Astrocyte of the cerebellum (primary cell): ENCODE measurements around the gene TDRD10.

Experiments
- DNase-seq: peaks from one replicate; pipeline ENCODE4 v3.0.0-alpha.2; 2011; ENCODE audit warnings: low read depth
- H3K4me3 ChIP-seq: 2 replicates; pipeline ENCODE4 v1.5.1; 2011; ENCODE audit warnings: mild to moderate bottlenecking, low read depth, low read length, moderate library complexity
- in situ Hi-C: cut with HindIII; loops from 2 replicates; pipeline ENCODE4 v1.10.0; 2017; ENCODE audit warnings: low sequenced_read_pairs
- TF ChIP-seq, protein P1 (sequence below): IDR thresholded peaks from 2 replicates; pipeline ENCODE4 v1.5.1; 2012; ENCODE audit warnings: low read length, low read depth, moderate library complexity, mild to moderate bottlenecking; ENCODE audit errors: missing control alignments

TDRD10 gene

DNA sequence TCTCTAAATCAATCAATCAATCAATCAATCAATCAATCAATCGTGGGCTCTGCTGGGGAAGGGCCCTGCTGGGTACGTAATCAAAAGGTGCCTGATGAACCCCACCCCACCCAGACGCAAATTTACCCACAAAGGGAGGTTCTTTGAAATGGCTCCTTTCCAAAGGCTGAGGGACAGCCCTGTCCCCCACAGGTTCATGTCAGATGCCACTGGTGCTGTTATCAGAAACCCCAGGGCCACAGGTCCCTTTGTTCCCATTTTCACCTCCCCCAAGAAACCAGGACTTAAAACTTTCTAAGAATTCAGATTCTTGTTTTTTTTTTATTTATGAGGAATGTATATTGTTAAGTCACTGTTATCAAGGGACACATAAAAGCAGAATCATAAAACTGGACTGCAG, 79.7 kb downstream of the TDRD10 start:
- TF ChIP-seq, protein P1, sequence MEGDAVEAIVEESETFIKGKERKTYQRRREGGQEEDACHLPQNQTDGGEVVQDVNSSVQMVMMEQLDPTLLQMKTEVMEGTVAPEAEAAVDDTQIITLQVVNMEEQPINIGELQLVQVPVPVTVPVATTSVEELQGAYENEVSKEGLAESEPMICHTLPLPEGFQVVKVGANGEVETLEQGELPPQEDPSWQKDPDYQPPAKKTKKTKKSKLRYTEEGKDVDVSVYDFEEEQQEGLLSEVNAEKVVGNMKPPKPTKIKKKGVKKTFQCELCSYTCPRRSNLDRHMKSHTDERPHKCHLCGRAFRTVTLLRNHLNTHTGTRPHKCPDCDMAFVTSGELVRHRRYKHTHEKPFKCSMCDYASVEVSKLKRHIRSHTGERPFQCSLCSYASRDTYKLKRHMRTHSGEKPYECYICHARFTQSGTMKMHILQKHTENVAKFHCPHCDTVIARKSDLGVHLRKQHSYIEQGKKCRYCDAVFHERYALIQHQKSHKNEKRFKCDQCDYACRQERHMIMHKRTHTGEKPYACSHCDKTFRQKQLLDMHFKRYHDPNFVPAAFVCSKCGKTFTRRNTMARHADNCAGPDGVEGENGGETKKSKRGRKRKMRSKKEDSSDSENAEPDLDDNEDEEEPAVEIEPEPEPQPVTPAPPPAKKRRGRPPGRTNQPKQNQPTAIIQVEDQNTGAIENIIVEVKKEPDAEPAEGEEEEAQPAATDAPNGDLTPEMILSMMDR, result no peak
- no peak for DNase-seq
- in situ Hi-C loops, result no loop called here
- no peak overlapping the region for H3K4me3 ChIP-seq

DNA sequence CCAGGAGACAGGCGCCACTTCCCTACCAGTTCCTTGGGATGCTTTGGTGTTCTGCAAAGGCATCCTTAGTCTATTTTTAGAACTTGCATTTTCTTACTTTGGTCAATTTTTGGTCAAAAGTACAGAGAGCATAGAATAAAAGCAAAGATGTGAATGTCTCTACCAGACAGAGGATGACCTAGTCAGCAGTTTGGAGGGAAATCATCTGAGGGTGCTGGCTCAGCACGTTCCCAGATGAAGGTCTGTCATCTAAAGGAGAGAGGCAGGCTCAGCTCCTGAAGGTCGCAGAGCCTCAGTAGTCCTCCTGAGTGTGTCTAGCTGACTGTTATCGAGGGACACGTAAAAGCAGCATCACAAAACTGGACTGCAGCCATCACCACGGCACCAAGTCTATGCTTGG, 80.9 kb downstream of the TDRD10 start:
- no peak for DNase-seq
- TF ChIP-seq, protein P1, result no peak
- in situ Hi-C loops, result no loop called here

DNA sequence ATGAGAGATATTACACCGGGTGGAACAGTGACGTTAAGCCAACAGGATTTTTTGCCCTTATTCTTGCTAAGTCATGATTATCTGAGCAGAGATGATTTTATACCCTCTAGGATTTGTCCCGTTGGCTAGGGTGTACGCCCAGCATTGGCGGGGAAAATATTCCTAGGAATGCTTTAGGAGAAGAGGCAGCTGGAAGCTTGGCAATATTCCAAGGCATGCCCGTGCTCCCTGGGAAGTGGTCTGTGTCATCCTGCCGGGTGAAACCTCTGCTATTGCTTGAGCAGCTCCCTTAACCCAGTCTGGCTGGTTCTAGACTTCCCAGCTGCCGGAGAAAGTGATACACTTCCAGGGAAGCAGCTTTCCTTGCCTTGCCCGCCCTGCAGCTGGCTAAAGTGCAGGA, 81.8 kb downstream of the TDRD10 start:
- no peak for DNase-seq
- TF ChIP-seq, protein P1, result no peak
- in situ Hi-C loops, result no loop called here
- H3K4me3 ChIP-seq, result no peak overlapping the region

More for the DNA sequence above, 80.9 kb downstream of the TDRD10 start:
- H3K4me3 ChIP-seq, result no peak overlapping the region

DNA sequence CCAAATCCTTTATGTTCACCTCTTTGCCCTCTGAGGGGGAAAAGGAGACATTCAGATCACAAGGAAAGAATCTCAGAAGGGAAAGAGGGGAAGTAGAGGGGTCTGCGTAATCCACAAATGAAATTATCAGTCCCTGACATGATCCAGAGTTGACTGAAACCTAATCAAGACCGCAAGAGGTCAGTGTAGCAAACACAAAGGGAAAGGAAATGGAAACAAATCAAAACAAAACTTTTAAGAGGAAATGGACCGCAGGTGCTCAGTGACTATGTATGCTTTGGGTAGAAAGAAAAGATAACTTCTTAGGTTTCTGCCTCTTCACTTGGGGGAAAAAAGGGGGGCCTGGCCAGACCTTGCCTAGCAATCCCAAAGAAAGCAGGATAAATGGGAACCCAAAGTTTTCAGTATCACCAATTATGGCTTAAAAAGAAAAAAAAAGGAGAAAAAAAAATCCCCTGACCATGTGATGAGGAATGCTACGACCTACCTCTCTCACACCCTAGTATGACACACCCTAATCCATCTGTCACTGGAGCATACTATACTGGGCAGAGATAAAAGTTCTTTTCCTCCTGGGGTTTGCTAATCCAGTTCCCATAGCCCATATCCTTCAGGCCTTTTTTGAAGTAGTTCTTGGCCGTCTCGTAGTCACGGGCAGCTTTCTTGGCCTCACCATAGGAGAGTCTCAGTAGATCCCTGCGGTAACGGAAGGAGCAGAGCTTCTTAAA, 82.4 kb downstream of the TDRD10 start:
- TF ChIP-seq, protein P1, result no peak
- in situ Hi-C loops, result no loop called here
- DNase-seq, result no peak

DNA sequence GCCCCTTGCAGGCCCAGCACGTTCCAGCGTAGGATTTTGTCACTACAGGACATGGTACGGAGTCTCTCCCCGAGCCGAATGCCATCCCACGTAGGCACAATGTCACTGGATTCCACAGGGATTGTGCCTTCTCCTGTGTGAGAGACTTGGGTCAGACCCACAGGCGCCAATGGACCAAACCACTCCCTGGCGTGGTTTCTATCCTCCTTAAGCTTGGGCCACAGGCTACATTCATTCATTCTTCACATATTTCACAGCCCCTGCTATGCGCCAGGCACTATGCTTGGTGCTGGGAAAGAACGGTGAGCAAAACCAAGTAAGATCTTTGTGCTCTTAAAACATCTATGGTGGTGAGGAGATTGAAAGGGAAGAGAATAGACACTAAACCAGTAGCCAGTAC, 84.2 kb downstream of the TDRD10 start:
- TF ChIP-seq, protein P1, result no peak
- no peak overlapping the region for H3K4me3 ChIP-seq
- in situ Hi-C loops, result no loop called here
- no peak for DNase-seq

More for the DNA sequence above, 82.4 kb downstream of the TDRD10 start:
- no peak overlapping the region for H3K4me3 ChIP-seq

DNA sequence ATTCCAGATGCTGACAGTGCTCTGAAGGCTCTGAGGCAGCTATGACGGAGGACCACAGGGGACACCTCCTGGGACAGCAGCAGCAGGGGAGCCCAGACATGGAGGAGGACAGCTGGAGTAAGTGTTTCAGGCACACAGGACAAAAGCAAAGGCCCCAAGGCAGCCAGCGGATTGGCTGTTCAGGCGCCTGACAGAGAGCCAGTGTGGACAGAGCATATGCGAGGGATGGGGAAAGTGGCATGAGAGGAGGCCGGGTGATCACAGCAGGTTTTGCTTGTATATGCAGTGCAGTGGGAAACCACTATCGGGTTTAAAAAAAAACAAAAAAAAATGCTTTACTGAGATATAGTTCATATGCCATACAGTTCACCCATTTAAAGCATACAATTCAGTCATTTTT, 84.6 kb downstream of the TDRD10 start:
- no peak for DNase-seq
- in situ Hi-C loops, result no loop called here
- TF ChIP-seq, protein P1, result no peak
- no peak overlapping the region for H3K4me3 ChIP-seq
